ACHN (cell line): ENCODE results near the gene MAGOH.
"Not testable (repeated sequence)": the region's sequence is repeated elsewhere in the genome, so short reads cannot be mapped to it uniquely, and the experiment has no call there.

Experiments
- DNase-seq: peaks from one replicate; pipeline ENCODE4 v3.0.0-alpha.2; 2015
- in situ Hi-C: cut with HindIII; loops from 2 replicates; pipeline ENCODE4 v1.10.0; 2017; ENCODE audit warnings: low sequenced_read_pairs, low pct_ligation_motif_present, low pct_unique_long_range_greater_than_20kb

The MAGOH gene

GRCh38 chr1:53238197-53239155 lies at the start of gene MAGOH:
Gene MAGOH (minus strand): TSS chr1:53238518. CDS start chr1:53238448, 70 bp downstream.
- in situ Hi-C loops, result no loop called here
- DNase-seq, result peak; percentile 95

- DNase-seq, result no peak
- in situ Hi-C loops, result no loop called here
Measured at GRCh38 chr1:53286955-53287354, 48.6 kb upstream of the MAGOH start.

GRCh38 chr1:53285969-53286760 lies 47.8 kb upstream of the MAGOH start:
- DNase-seq, result no peak
- in situ Hi-C loops, result no loop called here

GRCh38 chr1:53285546-53285945 lies 47.2 kb upstream of the MAGOH start:
- DNase-seq, result no peak

GRCh38 chr1:53284224-53285020 lies 46.1 kb upstream of the MAGOH start:
- in situ Hi-C loops, result no loop called here
- no peak for DNase-seq

More at GRCh38 chr1:53285546-53285945, 47.2 kb upstream of the MAGOH start:
- in situ Hi-C loops, result no loop called here

GRCh38 chr1:53283156-53283555 lies 44.8 kb upstream of the MAGOH start:
- DNase-seq, in situ Hi-C loops: not testable (repeated sequence)

- no peak for DNase-seq
- in situ Hi-C loops, result no loop called here
Measured at GRCh38 chr1:53281133-53281532, 42.8 kb upstream of the MAGOH start.

GRCh38 chr1:53280496-53280895 lies 42.2 kb upstream of the MAGOH start:
- no peak for DNase-seq
- in situ Hi-C loops, result no loop called here

GRCh38 chr1:53279296-53280200 lies 41.2 kb upstream of the MAGOH start:
- no peak for DNase-seq
- in situ Hi-C loops, result no loop called here

- DNase-seq, result peak; percentile 40
- in situ Hi-C loops, result no loop called here
Measured at GRCh38 chr1:53278298-53278725, 40.0 kb upstream of the MAGOH start.

GRCh38 chr1:53277326-53277725 lies 39.0 kb upstream of the MAGOH start:
- DNase-seq, result no peak
- in situ Hi-C loops, result no loop called here

GRCh38 chr1:53276902-53277281 lies 38.6 kb upstream of the MAGOH start:
- no peak for DNase-seq
- in situ Hi-C loops, result no loop called here

- no peak for DNase-seq
- in situ Hi-C loops, result no loop called here
Measured at GRCh38 chr1:53276153-53276901, 38.0 kb upstream of the MAGOH start.

GRCh38 chr1:53275566-53275965 lies 37.2 kb upstream of the MAGOH start:
- no peak for DNase-seq
- in situ Hi-C loops, result no loop called here

- DNase-seq, result no peak
- in situ Hi-C loops, result no loop called here
Measured at GRCh38 chr1:53274541-53275185, 36.3 kb upstream of the MAGOH start.

GRCh38 chr1:53274026-53274425 lies 35.7 kb upstream of the MAGOH start:
- in situ Hi-C loops, result no loop called here

GRCh38 chr1:53273526-53273925 lies 35.2 kb upstream of the MAGOH start:
- in situ Hi-C loops, result no loop called here
- no peak for DNase-seq

More at GRCh38 chr1:53274026-53274425, 35.7 kb upstream of the MAGOH start:
- DNase-seq, result no peak
